ENCODE measurements around the gene TRIM73. TPM values are rescaled to one million over a fixed set of nuclear protein-coding genes. Genes with fewer than 3 reads are reported as not detected.
"Not testable (repeated sequence)": the region's sequence is repeated elsewhere in the genome, so short reads cannot be mapped to it uniquely, and the experiment has no call there.

The TRIM73 gene
- total RNA-seq, 1 experiment from 2014 or later = 4.1 TPM

DNA sequence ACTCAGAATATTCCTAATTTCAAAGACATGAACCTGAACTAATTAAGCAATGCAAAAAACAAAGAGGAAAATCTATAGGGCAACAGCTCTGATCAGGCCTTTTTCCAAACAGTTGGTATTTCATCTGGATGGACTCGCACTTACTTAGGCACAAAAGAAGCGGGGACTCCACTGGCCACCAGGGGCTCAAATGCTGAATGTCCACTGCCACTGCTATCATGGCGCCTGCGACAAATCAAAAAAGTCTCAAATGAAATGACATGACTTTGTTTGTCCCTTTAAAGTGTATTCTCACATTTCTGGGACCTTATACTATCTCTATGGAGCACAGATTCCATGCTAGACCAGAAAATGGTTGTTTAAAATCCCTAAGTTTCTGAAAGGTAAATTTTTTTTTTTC, 43.6 kb downstream of the TRIM73 start:
- H3K36me3 ChIP-seq (ENCODE audit: control insufficient read depth, insufficient read depth, low read length) = peaks cover 21% of the 10 kb centered on the region
- TF ChIP-seq, protein P1, sequence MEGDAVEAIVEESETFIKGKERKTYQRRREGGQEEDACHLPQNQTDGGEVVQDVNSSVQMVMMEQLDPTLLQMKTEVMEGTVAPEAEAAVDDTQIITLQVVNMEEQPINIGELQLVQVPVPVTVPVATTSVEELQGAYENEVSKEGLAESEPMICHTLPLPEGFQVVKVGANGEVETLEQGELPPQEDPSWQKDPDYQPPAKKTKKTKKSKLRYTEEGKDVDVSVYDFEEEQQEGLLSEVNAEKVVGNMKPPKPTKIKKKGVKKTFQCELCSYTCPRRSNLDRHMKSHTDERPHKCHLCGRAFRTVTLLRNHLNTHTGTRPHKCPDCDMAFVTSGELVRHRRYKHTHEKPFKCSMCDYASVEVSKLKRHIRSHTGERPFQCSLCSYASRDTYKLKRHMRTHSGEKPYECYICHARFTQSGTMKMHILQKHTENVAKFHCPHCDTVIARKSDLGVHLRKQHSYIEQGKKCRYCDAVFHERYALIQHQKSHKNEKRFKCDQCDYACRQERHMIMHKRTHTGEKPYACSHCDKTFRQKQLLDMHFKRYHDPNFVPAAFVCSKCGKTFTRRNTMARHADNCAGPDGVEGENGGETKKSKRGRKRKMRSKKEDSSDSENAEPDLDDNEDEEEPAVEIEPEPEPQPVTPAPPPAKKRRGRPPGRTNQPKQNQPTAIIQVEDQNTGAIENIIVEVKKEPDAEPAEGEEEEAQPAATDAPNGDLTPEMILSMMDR (IDR thresholded peaks at IDR 0.05) = 0 out of 2 replicates have a peak, but pooled peaks have one; percentile 13
- H3K4me3 ChIP-seq (ENCODE audit: low read depth in 2 of 2, low read length in 2 of 2); BruUV-seq (replicated peaks); intact Hi-C loops (cut with micrococcal nuclease; ENCODE audit: unreplicated experiment); ATAC-seq; CTCF ChIA-PET; H3K4me1 ChIP-seq (ENCODE audit: control insufficient read depth, insufficient read depth, low read length); H3K9me3 ChIP-seq (ENCODE audit: control insufficient read depth, insufficient read depth, low read depth, low read length); H3K27me3 ChIP-seq (ENCODE audit: control insufficient read depth, insufficient read depth, low read length); in situ Hi-C loops (cut with HindIII; ENCODE audit: low pct_unique_long_range_greater_than_20kb, low sequenced_read_pairs); H3K27ac ChIP-seq (ENCODE audit: low read length); POLR2A ChIA-PET; DNase-seq (ENCODE audit: low read depth, low spot score): not testable (repeated sequence)

DNA sequence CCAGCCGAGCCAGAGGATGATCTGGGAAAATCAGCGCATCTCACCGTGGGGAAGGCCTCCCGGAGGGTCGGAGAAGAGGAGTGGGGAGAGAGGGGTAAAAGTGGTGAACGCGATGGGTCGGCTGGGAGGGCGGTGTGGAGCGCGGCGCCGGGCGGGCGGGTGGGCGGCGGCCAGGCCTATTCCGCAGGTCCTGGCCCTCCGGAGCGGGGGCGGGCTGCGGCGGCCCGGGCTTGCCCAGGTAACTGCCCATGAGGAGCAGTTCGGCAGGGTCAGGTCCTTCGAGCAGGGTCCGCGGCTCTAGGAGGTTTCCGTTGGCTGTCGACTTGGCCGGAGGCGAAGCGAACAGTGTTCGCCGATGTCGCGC, 46.7 kb downstream of the TRIM73 start:
- BruUV-seq (replicated peaks); H3K4me1 ChIP-seq (ENCODE audit: control insufficient read depth, insufficient read depth, low read length); POLR2A ChIA-PET; CTCF ChIA-PET; H3K27ac ChIP-seq (ENCODE audit: low read length); DNase-seq (ENCODE audit: low read depth, low spot score); H3K27me3 ChIP-seq (ENCODE audit: control insufficient read depth, insufficient read depth, low read length); H3K9me3 ChIP-seq (ENCODE audit: control insufficient read depth, insufficient read depth, low read depth, low read length); H3K36me3 ChIP-seq (ENCODE audit: control insufficient read depth, insufficient read depth, low read length); intact Hi-C loops (cut with micrococcal nuclease; ENCODE audit: unreplicated experiment); in situ Hi-C loops (cut with HindIII; ENCODE audit: low pct_unique_long_range_greater_than_20kb, low sequenced_read_pairs): not testable (repeated sequence)
- peak; percentile 71; the same call in 1 of the 2 replicates for ATAC-seq
- peak overlapping the region; percentile 46 to 50 for H3K4me3 ChIP-seq (ENCODE audit: low read depth in 2 of 2, low read length in 2 of 2)

DNA sequence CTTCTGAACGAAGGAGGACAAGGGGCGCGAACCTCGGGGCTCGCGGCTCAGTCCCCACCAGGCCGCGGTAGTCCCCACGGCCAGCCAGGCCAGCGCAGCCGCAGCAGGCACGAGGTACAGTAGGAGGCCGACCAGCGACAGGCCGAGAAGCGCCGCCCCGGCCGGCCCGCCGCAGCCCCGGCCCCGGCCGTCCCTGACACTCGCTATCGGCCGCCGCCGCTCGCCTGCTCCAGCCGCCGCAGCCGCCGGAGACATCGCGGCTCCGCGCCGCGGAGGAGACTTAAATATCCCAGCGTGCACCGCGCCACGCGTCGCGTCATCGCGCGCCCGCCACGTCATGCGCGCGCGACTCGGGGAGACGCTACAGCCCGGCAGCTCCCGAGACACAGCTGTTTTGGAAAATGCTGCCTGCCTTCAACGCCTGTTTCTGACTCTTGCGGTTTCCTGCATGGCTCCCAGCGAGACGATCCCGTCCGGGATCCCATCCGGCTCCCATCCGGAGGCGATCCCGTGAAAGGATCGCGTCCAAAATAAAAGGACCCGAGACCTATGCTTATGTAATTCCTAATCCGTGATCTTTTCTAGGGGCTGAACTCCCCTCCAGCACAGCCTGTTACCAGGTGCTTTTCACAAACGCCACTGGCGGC, 47.2 kb downstream of the TRIM73 start:
- CTCF ChIA-PET; POLR2A ChIA-PET; H3K27me3 ChIP-seq (ENCODE audit: control insufficient read depth, insufficient read depth, low read length); intact Hi-C loops (cut with micrococcal nuclease; ENCODE audit: unreplicated experiment); H3K9me3 ChIP-seq (ENCODE audit: control insufficient read depth, insufficient read depth, low read depth, low read length); DNase-seq (ENCODE audit: low read depth, low spot score); H3K4me1 ChIP-seq (ENCODE audit: control insufficient read depth, insufficient read depth, low read length); H3K36me3 ChIP-seq (ENCODE audit: control insufficient read depth, insufficient read depth, low read length); in situ Hi-C loops (cut with HindIII; ENCODE audit: low pct_unique_long_range_greater_than_20kb, low sequenced_read_pairs); H3K27ac ChIP-seq (ENCODE audit: low read length); BruUV-seq (replicated peaks): not testable (repeated sequence)
- peak overlapping the region; percentile 46 to 68 for H3K4me3 ChIP-seq (ENCODE audit: low read depth in 2 of 2, low read length in 2 of 2)
- peak; percentile 95 for ATAC-seq

DNA sequence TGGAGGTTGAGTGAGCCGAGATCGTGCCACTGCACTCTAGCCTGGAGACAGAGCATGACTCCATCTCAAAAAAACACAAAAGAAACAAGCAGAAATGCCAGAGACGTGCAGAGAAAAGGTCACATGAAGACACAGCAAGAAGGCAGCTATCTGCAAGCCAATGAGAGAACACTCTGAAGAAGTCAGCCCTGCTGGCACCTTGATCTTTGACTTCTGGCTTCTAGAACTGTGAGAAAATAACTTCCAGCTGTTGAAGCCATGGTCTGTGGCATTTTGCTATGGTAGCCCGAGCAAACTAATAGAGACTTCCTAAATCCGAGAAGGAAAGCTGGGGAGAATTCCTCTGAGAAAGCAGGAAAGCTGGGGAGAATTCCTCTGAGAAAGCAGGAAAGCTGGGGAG, 54.5 kb downstream of the TRIM73 start:
- H3K27ac ChIP-seq (ENCODE audit: low read length); H3K27me3 ChIP-seq (ENCODE audit: control insufficient read depth, insufficient read depth, low read length); H3K4me1 ChIP-seq (ENCODE audit: control insufficient read depth, insufficient read depth, low read length); ATAC-seq; in situ Hi-C loops (cut with HindIII; ENCODE audit: low pct_unique_long_range_greater_than_20kb, low sequenced_read_pairs); H3K9me3 ChIP-seq (ENCODE audit: control insufficient read depth, insufficient read depth, low read depth, low read length); H3K4me3 ChIP-seq (ENCODE audit: low read depth in 2 of 2, low read length in 2 of 2); BruUV-seq (replicated peaks); POLR2A ChIA-PET; DNase-seq (ENCODE audit: low read depth, low spot score); intact Hi-C loops (cut with micrococcal nuclease; ENCODE audit: unreplicated experiment); CTCF ChIA-PET; H3K36me3 ChIP-seq (ENCODE audit: control insufficient read depth, insufficient read depth, low read length): not testable (repeated sequence)

DNA sequence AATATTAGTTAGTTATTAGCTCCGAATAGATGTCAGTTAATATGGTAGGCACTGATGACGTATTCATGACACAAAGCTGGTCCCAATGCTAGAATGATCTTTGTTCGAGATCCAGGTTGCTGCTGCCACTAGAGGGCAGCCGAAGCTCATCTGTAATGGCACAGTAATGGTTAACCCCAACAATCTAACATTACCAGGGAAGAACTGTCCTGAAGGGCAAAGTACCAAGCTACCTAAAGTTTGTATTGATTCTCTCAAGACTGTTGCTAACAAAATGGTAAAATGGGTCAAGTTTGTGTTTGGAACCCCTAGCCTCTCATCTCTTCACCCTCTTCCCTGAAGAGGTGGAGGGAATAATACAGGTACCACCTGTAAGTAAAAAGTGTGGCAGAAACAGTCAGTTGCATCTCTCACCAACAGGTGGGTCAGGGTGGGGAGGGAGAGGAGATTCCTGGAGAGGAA, 57.1 kb downstream of the TRIM73 start:
- in situ Hi-C loops (cut with HindIII; ENCODE audit: low pct_unique_long_range_greater_than_20kb, low sequenced_read_pairs); CTCF ChIA-PET: not testable (repeated sequence)

More for the DNA sequence above, 57.1 kb downstream of the TRIM73 start:
- H3K4me3 ChIP-seq (ENCODE audit: low read depth in 2 of 2, low read length in 2 of 2); H3K27ac ChIP-seq (ENCODE audit: low read length); H3K36me3 ChIP-seq (ENCODE audit: control insufficient read depth, insufficient read depth, low read length); POLR2A ChIA-PET; H3K4me1 ChIP-seq (ENCODE audit: control insufficient read depth, insufficient read depth, low read length); BruUV-seq (replicated peaks); intact Hi-C loops (cut with micrococcal nuclease; ENCODE audit: unreplicated experiment); H3K27me3 ChIP-seq (ENCODE audit: control insufficient read depth, insufficient read depth, low read length); DNase-seq (ENCODE audit: low read depth, low spot score); H3K9me3 ChIP-seq (ENCODE audit: control insufficient read depth, insufficient read depth, low read depth, low read length): not testable (repeated sequence)
- TF ChIP-seq, protein P1 (IDR thresholded peaks at IDR 0.05) = peak; percentile 56
- peak; percentile 93 for ATAC-seq
